IMR-90 (cell line): ENCODE measurements around the gene GRK5.

Experiments
- CTCF ChIP-seq: conservative IDR thresholded peaks from 2 replicates; pipeline ENCODE4 v1.5.1; 2012; ENCODE audit warnings: mild to moderate bottlenecking, low read depth, low read length, improper control_type of control experiment
- FOS ChIP-seq: fragments of 150-350 bp; IDR thresholded peaks from 2 replicates; pipeline ENCODE4 v1.6.1; 2016; ENCODE audit warnings: low read depth, low read length
- NFE2L2 ChIP-seq: fragments of 150-350 bp; IDR thresholded peaks from 2 replicates; pipeline ENCODE4 v1.6.1; 2016; ENCODE audit warnings: low read depth, mild to moderate bottlenecking, low read length
- POLR2A ChIP-seq: IDR thresholded peaks from 2 replicates; pipeline ENCODE4 v1.6.1; 2012; ENCODE audit warnings: mild to moderate bottlenecking, low read depth, low read length
- RFX5 ChIP-seq: IDR thresholded peaks from 2 replicates; pipeline ENCODE4 v1.8.0; 2012; ENCODE audit warnings: low read depth, mild to moderate bottlenecking, low read length, moderate library complexity

GRCh38 chr10:119323085-119324016, 116.0 kb downstream of the GRK5 start:
- no peak for TF ChIP-seq NFE2L2
- no peak for TF ChIP-seq CTCF
- no peak for TF ChIP-seq POLR2A
- no peak for TF ChIP-seq FOS
- no peak for TF ChIP-seq RFX5
